ENCODE measurements around the gene MEF2C. TPM values are rescaled to one million over a fixed set of nuclear protein-coding genes. Genes with fewer than 3 reads are reported as not detected.

The MEF2C gene
- total RNA-seq, 4 donors from 2014 or later, result 45.6 to 92.0 (median 54.4) TPM

DNA sequence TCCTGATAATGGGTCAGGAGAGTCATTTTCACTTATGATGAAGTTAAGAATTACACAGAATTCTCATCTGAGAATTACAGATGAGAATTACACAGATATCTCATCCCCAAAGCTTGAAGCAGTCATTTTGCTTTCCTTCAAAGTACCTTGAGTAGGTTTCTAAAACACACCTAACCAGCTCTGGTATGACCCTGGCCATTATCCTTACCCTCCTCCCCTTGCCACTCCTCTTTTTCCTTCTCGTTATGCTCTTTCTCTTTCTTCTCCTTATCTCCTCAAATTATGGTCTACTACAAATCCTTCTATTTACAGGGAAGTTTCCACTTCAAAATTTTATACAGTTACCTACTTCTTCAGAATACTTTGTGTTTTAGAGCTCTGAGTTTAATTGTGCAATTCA is 44.5 kb downstream of the MEF2C start:
- TF ChIP-seq, protein P1, sequence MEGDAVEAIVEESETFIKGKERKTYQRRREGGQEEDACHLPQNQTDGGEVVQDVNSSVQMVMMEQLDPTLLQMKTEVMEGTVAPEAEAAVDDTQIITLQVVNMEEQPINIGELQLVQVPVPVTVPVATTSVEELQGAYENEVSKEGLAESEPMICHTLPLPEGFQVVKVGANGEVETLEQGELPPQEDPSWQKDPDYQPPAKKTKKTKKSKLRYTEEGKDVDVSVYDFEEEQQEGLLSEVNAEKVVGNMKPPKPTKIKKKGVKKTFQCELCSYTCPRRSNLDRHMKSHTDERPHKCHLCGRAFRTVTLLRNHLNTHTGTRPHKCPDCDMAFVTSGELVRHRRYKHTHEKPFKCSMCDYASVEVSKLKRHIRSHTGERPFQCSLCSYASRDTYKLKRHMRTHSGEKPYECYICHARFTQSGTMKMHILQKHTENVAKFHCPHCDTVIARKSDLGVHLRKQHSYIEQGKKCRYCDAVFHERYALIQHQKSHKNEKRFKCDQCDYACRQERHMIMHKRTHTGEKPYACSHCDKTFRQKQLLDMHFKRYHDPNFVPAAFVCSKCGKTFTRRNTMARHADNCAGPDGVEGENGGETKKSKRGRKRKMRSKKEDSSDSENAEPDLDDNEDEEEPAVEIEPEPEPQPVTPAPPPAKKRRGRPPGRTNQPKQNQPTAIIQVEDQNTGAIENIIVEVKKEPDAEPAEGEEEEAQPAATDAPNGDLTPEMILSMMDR (IDR thresholded peaks at IDR 0.05; ENCODE audit: low read depth), result no peak

DNA sequence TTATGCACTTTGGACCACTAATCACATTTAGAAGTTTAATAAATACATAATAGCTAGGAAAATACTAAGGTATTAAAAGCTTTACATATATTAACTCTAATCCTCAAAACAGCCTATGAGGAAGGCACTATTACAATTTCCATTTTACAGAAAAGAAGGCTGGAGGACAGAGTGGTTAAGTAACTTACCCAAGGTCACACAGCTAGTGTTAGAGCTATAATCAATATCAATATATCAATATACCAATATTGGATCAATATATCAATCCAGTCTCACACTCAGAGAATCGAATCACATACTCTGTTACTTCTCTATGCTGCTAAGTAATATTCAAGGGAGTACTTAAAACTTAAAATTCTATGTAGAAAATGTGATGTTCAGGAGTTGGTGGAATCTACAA is 45.2 kb downstream of the MEF2C start:
- TF ChIP-seq, protein P1 (IDR thresholded peaks at IDR 0.05; ENCODE audit: low read depth), result no peak

DNA sequence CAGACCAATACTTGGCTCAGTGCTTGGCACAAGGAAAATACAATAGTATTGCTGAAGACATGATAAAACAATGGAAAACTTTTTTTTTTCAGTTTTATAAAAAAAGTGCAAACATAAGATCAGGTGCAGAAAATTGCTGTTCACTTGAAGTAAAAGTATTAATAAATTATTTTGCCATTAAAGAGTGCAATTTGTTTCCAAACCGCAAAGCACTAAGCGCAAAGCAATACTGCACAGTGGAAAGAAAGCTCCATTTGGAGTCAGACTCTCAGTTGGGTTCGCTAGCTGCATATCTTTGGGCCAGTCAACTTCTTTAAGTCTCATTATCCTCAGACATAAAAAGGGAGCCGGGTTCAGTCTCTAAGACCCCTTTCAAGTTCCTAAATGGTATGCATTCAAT is 45.8 kb downstream of the MEF2C start:
- TF ChIP-seq, protein P1 (IDR thresholded peaks at IDR 0.05; ENCODE audit: low read depth), result no peak

DNA sequence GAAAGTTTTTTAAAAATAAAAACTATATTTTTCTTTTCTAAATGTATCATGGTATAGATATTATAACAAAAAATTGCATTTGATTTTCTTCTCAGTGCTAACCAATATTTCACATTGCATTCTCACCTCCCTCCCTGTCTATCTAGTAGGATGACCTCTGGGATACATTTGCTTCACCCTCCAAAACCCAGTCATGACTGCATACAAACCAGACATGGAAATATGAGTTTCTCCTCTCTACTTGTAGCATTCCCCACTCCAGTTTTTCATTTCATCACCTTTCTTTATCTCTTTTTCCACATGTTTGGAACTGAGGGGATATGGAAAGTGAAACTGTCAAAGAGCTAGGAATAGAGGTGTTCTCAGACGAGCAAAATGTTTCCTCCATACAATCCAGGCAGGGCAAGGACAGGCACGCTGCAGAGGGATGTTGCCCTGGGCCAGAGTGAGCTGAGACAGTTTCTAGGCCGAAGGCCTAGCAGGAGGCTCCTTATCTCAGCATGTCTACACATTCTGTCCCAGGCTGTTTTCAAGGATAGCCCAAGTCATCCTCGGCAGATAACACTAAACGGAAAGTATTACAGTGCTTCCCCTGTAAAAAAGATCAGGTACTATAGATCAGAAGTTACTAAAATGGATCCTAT is 46.7 kb downstream of the MEF2C start:
- TF ChIP-seq, protein P1 (IDR thresholded peaks at IDR 0.05; ENCODE audit: low read depth), result no peak

DNA sequence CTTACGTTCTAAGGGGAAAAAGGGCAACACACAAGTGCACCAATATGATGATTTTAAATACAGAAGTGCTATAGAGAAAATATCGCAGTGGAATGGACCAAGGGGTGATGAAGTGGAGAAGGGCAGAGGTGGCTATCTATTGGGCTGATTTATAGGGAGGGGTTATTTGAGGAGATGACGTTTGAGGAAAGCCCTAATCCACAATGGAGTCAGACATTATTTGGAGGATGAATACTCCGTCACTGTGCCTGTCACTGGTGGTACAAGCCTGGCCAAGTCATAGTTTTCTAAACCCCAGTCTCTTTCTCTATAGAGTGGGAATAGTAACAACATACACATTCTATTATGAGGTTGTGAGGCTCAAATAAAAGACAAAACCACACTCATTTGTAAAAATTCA is 48.5 kb downstream of the MEF2C start:
- TF ChIP-seq, protein P1 (IDR thresholded peaks at IDR 0.05; ENCODE audit: low read depth), result no peak

DNA sequence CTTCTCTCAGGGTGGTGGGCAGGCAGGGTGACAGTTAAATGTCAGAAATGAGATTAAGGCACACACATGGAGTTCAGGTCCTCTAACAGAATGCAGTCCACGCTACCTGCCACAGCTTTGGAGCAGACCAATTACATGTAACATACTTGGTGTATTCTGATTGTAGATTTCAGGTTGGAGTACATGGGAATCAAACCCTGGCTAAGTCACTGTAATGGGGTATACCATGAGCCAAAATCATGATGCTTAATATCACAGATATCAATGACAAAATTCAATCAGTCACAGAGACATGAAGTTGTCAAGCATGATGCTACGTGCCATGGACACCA is 48.9 kb downstream of the MEF2C start:
- TF ChIP-seq, protein P1 (IDR thresholded peaks at IDR 0.05; ENCODE audit: low read depth), result no peak

DNA sequence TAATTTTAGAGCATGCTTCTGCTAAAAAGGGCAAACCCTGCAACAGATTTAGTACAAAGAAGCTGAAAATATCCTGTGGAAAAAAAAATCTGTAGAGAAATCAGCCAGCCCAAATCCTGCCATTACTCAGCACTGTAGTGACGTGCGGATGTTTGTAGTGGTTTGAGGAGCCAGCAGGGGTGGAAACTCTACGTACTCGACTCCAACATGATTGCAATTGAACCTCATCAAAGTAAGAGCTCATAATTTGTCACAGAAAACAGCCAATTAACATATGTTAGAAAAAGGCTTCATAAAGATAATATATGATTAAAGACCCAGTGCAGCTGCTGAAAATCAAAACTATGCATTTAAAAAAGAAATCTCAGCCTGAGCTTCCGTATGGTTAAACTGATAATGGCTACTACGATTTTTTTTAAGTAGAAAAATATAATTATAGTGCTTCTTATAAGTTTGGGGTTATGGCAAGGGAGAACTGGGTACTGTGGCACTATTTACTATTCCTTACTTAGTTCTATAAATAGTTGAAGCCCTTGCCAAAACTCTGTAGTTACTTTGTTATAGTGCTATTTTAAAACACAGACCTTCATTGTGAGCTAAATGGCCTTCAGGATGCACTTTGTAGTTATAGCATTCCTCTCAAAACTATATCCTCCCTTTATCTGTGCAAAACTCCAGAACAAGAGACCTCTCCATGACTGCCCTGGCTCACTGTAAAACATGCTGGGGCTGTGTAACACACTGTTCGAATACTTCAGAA is 49.4 kb downstream of the MEF2C start:
- TF ChIP-seq, protein P1 (IDR thresholded peaks at IDR 0.05; ENCODE audit: low read depth), result no peak

Measured in subcutaneous adipose tissue (tissue), 4 donors.